Tibial nerve (tissue), 4 donors: Measurements from ENCODE around the gene DNAJC25. TPM values are rescaled to one million over a fixed set of nuclear protein-coding genes. Genes with fewer than 3 reads are reported as not detected.

Experiments
- DNase-seq, 2 donors: peaks; one replicate each; pipeline ENCODE4 v3.0.0-alpha.2; 2019; ENCODE audit warnings: low spot score in 2 of 2
- H3K27ac ChIP-seq, 4 donors: fragments of 200-600 bp; sonication (generic) in 3 of 4; one replicate each; pipeline ENCODE4 v1.5.1; 2017 to 2019; ENCODE audit warnings: mild to moderate bottlenecking in 1 of 4
- H3K27me3 ChIP-seq, 2 donors: fragments of 200-600 bp; sonication (generic) in 1 of 2; one replicate each; pipeline versions ENCODE4 v1.5.1 to v1.6.0; 2017 to 2019
- H3K36me3 ChIP-seq, 3 donors: fragments of 200-600 bp; sonication (generic); one replicate each; pipeline ENCODE4 v1.5.1; 2018 to 2019
- H3K4me1 ChIP-seq, 4 donors: fragments of 200-600 bp; sonication (generic) in 3 of 4; one replicate each; pipeline ENCODE4 v1.5.1; 2017 to 2019
- H3K4me3 ChIP-seq, 4 donors: fragments of 200-600 bp; sonication (generic) in 3 of 4; one replicate each; pipeline ENCODE4 v1.5.1; 2017 to 2019; ENCODE audit warnings: mild to moderate bottlenecking in 1 of 4, moderate library complexity in 1 of 4
- H3K9me3 ChIP-seq, 4 donors: fragments of 200-600 bp; sonication (generic) in 3 of 4; one replicate each; pipeline ENCODE4 v1.5.1; 2017 to 2019
- CTCF ChIP-seq, 5 experiments: fragments of 200-600 bp in 3 of 5; fragments of 450-650 bp in 2 of 5; sonication (generic) in 3 of 5; IDR thresholded peaks; one replicate each; pipeline ENCODE4 v1.5.1; 2016 to 2019; ENCODE audit warnings: antibody characterized with exemption in 5 of 5, mild to moderate bottlenecking in 3 of 5, moderate library complexity in 2 of 5
- EP300 ChIP-seq, 2 donors: sonication (generic); formaldehyde crosslinking; IDR thresholded peaks; one replicate each; pipeline ENCODE4 v1.6.1; 2017; ENCODE audit warnings: antibody characterized with exemption in 2 of 2, mild to moderate bottlenecking in 1 of 2
- POLR2A ChIP-seq, 2 donors: fragments of 450-650 bp; IDR thresholded peaks; one replicate each; pipeline ENCODE4 v1.6.1; 2017; ENCODE audit warnings: antibody characterized with exemption in 2 of 2, mild to moderate bottlenecking in 2 of 2, moderate library complexity in 2 of 2
- WGBS, 2 donors: methylation state at CpG; one replicate each; pipeline ENCODE4 v1.1.5; 2018; 5-methylcytosine and 5-hydroxymethylcytosine counted together
- total RNA-seq, 4 donors: library from RNA; depleted of rRNA; stranded (reverse); fragments of >200 nt; gene quantifications; one replicate each; pipeline ENCODE4 v1.1.0, GENCODE V29; 2016

Gene DNAJC25
- total RNA-seq, 4 donors from 2014 or later, result 9.9 to 14.7 (median 12.6) TPM

DNA sequence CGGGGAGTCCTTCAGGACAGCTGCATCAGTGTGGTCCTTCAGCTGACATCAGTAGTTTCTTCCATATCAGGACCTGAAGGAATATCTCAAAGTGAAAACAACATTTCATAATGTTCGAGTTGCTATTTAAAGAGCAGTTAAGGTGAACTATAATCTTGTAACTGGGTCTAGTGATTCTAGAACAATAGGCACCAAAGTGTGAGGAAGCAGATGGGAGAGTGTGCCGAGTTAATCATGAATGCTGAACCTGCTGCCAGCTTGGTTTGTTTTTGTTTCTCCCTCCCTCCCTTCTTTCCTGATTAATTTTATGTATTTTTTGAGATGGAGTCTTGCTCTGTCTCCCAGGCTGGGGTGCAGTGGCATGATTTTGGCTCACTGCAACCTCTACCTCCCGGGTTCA is 28.1 kb upstream of the DNAJC25 start:
- TF ChIP-seq CTCF (IDR thresholded peaks at IDR 0.05), result no peak
- no peak for TF ChIP-seq EP300 (IDR thresholded peaks at IDR 0.05)
- no peak for TF ChIP-seq POLR2A (IDR thresholded peaks at IDR 0.05)
- WGBS, 2 donors, result 83 to 84% methylated on average over 4 of the region's 4 CpGs
- Histone ChIP-seq H3K27me3 (peaks cover 0 to 8% of the 10 kb centered on the region in 2 donors), H3K36me3 (no peaks in the 10 kb centered on the region), H3K9me3 (no peaks in the 10 kb centered on the region), H3K4me3 (no peak overlapping the region), H3K4me1 (peaks cover 0 to 9% (median 0%) of the 10 kb centered on the region in 4 donors), H3K27ac (no peak overlapping the region)
- no peak for DNase-seq

GRCh38 chr9:111604054-111604615 is 27.0 kb upstream of the DNAJC25 start:
- peaks cover 0 to 5% (median 0%) of the 10 kb centered on the region in 4 donors for H3K4me1 ChIP-seq
- H3K9me3 ChIP-seq, result no peaks in the 10 kb centered on the region
- 65 to 68% methylated on average over 16 of the region's 16 CpGs for WGBS, 2 donors
- no peak overlapping the region for H3K27ac ChIP-seq
- H3K36me3 ChIP-seq, result no peaks in the 10 kb centered on the region
- DNase-seq, result no peak
- H3K4me3 ChIP-seq, result no peak overlapping the region
- H3K27me3 ChIP-seq, result peaks cover 0 to 16% of the 10 kb centered on the region in 2 donors
- TF ChIP-seq EP300 (IDR thresholded peaks at IDR 0.05), result no peak
- TF ChIP-seq CTCF (IDR thresholded peaks at IDR 0.05), result no peak
- no peak for TF ChIP-seq POLR2A (IDR thresholded peaks at IDR 0.05)

DNA sequence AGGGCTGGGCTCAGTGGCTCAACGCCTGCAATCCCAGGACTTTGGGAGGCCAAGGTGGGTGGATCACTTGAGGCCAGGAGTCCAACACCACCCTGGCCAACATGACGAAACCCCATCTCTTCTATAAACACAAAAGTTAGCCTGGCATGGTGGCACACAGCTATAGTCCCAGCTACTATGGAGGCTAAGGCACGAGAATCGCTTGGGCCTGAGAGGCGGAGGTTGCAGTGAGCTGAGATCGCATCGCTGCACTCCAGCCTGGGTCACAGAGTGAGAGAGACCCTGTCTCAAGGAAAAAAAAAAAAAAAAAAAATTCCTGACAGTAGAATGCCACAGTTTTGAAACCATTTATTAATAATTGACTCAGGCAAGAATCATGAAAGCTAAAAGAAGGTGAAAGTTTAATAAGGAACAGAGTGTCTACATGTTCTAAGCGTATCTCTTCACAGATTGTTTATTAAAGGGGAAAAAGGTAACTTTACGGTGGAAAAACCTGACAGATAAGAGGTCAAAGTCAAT is 26.0 kb upstream of the DNAJC25 start:
- no peaks in the 10 kb centered on the region for H3K36me3 ChIP-seq
- TF ChIP-seq CTCF (IDR thresholded peaks at IDR 0.05) (no peak), POLR2A (IDR thresholded peaks at IDR 0.05) (no peak), EP300 (IDR thresholded peaks at IDR 0.05) (no peak)
- H3K27ac ChIP-seq, result no peak overlapping the region
- H3K9me3 ChIP-seq, result no peaks in the 10 kb centered on the region
- DNase-seq, result no peak
- H3K4me3 ChIP-seq, result no peak overlapping the region
- WGBS, 2 donors, result 93% methylated on average over 9 of the region's 9 CpGs
- H3K4me1 ChIP-seq, result peaks cover 0 to under 1% (median 0%) of the 10 kb centered on the region in 4 donors
- peaks cover 0 to 22% of the 10 kb centered on the region in 2 donors for H3K27me3 ChIP-seq

DNA sequence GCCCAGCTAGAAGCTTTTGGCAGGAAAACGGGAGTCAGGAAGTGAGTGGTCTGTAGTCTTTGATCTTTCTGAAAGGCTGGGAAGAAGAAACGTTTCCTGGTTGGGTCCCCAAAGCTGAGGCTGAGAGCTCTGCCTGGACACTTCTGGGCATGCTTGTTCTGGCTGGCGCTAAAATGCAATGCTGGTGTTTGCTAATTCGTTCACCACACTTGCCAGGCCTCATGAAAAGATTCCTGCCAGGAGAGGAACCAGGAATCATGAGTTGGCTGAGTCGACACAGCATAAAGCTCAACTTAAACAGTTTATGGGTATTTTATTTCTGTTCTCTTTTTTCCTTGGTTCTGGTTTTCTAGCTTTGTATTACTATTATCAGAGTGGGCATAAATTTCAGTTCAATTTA is 21.0 kb upstream of the DNAJC25 start:
- Histone ChIP-seq H3K27ac (no peak overlapping the region), H3K4me3 (no peak overlapping the region), H3K9me3 (no peaks in the 10 kb centered on the region), H3K36me3 (no peaks in the 10 kb centered on the region), H3K4me1 (no peaks in the 10 kb centered on the region), H3K27me3 (peaks cover 0 to 28% of the 10 kb centered on the region in 2 donors)
- TF ChIP-seq CTCF (IDR thresholded peaks at IDR 0.05), result no peak
- TF ChIP-seq POLR2A (IDR thresholded peaks at IDR 0.05), result no peak
- TF ChIP-seq EP300 (IDR thresholded peaks at IDR 0.05), result no peak
- DNase-seq, result no peak
- WGBS, 2 donors, result 54% methylated on average over 5 of the region's 5 CpGs

- 72% methylated on average over 7 of the region's 7 CpGs for WGBS, 2 donors
- Histone ChIP-seq H3K27ac (no peak overlapping the region), H3K9me3 (no peaks in the 10 kb centered on the region), H3K4me3 (no peak overlapping the region), H3K36me3 (no peaks in the 10 kb centered on the region), H3K27me3 (peaks cover 0 to 28% of the 10 kb centered on the region in 2 donors), H3K4me1 (no peaks in the 10 kb centered on the region)
- no peak for DNase-seq
- TF ChIP-seq EP300 (IDR thresholded peaks at IDR 0.05) (no peak), CTCF (IDR thresholded peaks at IDR 0.05) (no peak), POLR2A (IDR thresholded peaks at IDR 0.05) (no peak)
Measured at GRCh38 chr9:111610845-111611244, 20.3 kb upstream of the DNAJC25 start.
